Measurements from ENCODE around the gene SLC35F3. TPM values are rescaled to one million over a fixed set of nuclear protein-coding genes. Genes with fewer than 3 reads are reported as not detected.

Gene SLC35F3
- total RNA-seq, 6 experiments from 2014 or later = 0.26 to 0.58 (median 0.46) TPM

DNA sequence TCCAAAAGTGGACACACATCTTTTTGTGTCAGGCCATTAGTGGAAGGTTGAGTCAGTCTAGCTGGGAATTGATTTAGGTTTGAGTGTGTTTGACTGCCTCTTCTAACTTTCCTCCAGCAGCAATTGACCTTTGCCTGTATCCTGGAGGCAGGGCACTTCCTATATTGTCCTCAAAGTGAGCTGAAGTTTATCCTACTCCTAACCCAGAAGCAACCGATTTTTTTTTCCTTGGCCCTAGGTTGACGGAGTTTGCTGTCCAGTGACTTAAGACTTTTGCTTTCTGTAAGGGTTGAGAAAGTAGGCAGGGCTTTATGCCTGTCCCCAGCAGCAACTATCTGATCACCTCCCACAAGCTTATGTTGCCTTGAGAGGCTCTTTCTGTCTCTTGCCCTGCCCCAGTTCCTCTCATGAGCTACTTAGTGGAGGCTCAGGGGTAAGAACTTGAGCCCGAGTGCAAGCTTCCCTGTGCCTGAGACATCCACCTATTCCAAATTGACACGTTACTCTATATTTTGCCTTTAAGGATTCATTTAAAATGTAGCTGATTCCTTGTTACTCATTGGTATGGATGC is 30.9 kb downstream of the SLC35F3 start:
- H3K9me3 Mint-ChIP-seq = peaks cover 59% of the 10 kb centered on the region
- H3K4me3 Mint-ChIP-seq = no peak overlapping the region
- H3K27me3 Mint-ChIP-seq (ENCODE audit: insufficient read depth) = no peaks in the 10 kb centered on the region
- DNase-seq = no peak
- no peaks in the 10 kb centered on the region for H3K4me1 Mint-ChIP-seq (ENCODE audit: low read depth)
- H3K36me3 Mint-ChIP-seq (ENCODE audit: low read depth) = no peaks in the 10 kb centered on the region
- TF ChIP-seq, protein P1, sequence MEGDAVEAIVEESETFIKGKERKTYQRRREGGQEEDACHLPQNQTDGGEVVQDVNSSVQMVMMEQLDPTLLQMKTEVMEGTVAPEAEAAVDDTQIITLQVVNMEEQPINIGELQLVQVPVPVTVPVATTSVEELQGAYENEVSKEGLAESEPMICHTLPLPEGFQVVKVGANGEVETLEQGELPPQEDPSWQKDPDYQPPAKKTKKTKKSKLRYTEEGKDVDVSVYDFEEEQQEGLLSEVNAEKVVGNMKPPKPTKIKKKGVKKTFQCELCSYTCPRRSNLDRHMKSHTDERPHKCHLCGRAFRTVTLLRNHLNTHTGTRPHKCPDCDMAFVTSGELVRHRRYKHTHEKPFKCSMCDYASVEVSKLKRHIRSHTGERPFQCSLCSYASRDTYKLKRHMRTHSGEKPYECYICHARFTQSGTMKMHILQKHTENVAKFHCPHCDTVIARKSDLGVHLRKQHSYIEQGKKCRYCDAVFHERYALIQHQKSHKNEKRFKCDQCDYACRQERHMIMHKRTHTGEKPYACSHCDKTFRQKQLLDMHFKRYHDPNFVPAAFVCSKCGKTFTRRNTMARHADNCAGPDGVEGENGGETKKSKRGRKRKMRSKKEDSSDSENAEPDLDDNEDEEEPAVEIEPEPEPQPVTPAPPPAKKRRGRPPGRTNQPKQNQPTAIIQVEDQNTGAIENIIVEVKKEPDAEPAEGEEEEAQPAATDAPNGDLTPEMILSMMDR (IDR thresholded peaks at IDR 0.05) = no peak
- no peak overlapping the region for H3K27ac Mint-ChIP-seq

DNA sequence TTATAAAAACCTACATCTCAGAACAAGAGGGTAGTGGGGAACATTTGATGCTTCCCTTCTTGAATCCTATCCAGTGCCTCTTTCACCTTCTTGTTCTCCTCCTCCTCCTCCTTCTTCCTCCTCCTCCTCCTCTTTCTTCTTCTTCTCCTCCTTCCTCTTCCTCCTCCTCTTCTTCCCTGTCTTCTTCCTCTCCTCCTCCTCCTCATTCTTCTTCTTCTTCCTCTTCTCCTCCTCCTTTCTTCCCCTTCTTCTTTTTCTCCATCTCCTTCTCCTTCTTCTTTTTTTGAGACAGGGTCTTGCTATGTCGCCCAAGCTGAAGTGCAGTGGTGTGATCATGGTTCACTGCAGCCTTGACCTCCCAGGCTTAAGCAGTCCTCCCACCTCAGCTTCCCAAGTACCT is 31.9 kb downstream of the SLC35F3 start:
- TF ChIP-seq, protein P1 (IDR thresholded peaks at IDR 0.05) = no peak
- DNase-seq = no peak
- no peaks in the 10 kb centered on the region for H3K27me3 Mint-ChIP-seq (ENCODE audit: insufficient read depth)
- no peaks in the 10 kb centered on the region for H3K4me1 Mint-ChIP-seq (ENCODE audit: low read depth)
- H3K36me3 Mint-ChIP-seq (ENCODE audit: low read depth) = no peaks in the 10 kb centered on the region
- no peak overlapping the region for H3K4me3 Mint-ChIP-seq
- H3K9me3 Mint-ChIP-seq = peaks cover 63% of the 10 kb centered on the region
- H3K27ac Mint-ChIP-seq = no peak overlapping the region

DNA sequence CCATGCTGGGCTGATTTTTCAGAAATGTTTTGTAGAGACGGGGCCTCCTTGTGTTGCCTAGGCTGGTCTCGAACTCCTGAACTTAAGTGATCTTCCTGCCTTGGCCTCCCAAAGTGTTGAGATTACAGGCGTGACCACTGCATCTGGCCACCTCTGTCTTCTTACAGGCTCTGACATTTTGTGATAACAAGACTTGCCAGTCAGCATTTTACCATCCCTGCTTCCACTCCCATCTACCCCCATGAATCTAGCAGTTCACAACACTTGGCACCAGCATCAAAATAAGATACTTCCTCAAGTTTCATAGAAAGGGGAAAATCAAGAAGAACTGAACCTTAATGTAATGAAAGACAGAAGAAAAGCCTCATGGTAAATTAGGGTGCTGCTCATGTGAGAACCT is 32.4 kb downstream of the SLC35F3 start:
- no peak overlapping the region for H3K27ac Mint-ChIP-seq
- no peaks in the 10 kb centered on the region for H3K27me3 Mint-ChIP-seq (ENCODE audit: insufficient read depth)
- peaks cover 59% of the 10 kb centered on the region for H3K9me3 Mint-ChIP-seq
- H3K4me1 Mint-ChIP-seq (ENCODE audit: low read depth) = no peaks in the 10 kb centered on the region
- H3K36me3 Mint-ChIP-seq (ENCODE audit: low read depth) = no peaks in the 10 kb centered on the region
- TF ChIP-seq, protein P1 (IDR thresholded peaks at IDR 0.05) = no peak
- H3K4me3 Mint-ChIP-seq = no peak overlapping the region
- no peak for DNase-seq

DNA sequence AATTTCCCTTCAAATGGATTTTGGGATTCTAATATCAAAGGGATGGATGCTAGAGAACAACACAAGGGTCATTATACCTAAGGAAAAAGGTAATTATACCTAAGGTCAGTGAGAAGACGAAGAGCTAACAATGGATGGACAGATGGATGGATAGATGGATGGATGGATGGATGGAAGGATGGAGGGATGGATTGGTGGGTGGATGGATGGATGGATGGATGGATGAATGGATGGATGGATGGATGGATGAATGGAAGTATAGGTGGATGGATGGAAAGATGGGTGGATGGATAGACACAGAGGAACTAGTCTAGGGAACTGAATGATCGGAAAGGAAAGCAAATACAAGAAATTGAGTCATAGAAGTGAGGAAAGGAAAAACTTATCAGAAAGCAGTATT is 34.0 kb downstream of the SLC35F3 start:
- peaks cover 54% of the 10 kb centered on the region for H3K9me3 Mint-ChIP-seq
- H3K36me3 Mint-ChIP-seq (ENCODE audit: low read depth) = no peaks in the 10 kb centered on the region
- no peaks in the 10 kb centered on the region for H3K4me1 Mint-ChIP-seq (ENCODE audit: low read depth)
- TF ChIP-seq, protein P1 (IDR thresholded peaks at IDR 0.05) = no peak
- no peak for DNase-seq
- H3K4me3 Mint-ChIP-seq = no peak overlapping the region
- no peak overlapping the region for H3K27ac Mint-ChIP-seq
- no peaks in the 10 kb centered on the region for H3K27me3 Mint-ChIP-seq (ENCODE audit: insufficient read depth)

DNA sequence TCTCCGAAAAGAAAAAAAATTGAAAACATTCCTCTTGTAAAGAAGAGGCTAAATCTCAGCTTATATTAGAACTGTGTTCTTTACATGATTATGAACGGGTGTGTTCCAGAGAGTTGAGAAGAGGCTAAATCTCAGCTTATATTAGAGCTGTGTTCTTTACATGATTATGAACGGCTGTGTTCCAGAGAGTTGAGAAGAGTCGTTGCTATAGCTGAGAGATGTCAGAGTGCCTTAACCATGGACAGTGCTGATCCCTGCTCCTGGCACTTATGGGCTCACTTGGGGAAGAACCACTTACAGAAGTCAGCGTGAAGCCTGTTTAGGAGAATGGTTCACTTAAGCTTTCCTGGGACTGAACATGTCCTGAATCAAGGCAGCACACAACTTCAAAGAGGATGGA is 35.0 kb downstream of the SLC35F3 start:
- H3K27ac Mint-ChIP-seq = no peak overlapping the region
- TF ChIP-seq, protein P1 (IDR thresholded peaks at IDR 0.05) = no peak
- H3K9me3 Mint-ChIP-seq = peaks cover 49% of the 10 kb centered on the region
- H3K27me3 Mint-ChIP-seq (ENCODE audit: insufficient read depth) = no peaks in the 10 kb centered on the region
- H3K4me3 Mint-ChIP-seq = no peak overlapping the region
- H3K4me1 Mint-ChIP-seq (ENCODE audit: low read depth) = no peaks in the 10 kb centered on the region
- no peak for DNase-seq
- no peaks in the 10 kb centered on the region for H3K36me3 Mint-ChIP-seq (ENCODE audit: low read depth)

DNA sequence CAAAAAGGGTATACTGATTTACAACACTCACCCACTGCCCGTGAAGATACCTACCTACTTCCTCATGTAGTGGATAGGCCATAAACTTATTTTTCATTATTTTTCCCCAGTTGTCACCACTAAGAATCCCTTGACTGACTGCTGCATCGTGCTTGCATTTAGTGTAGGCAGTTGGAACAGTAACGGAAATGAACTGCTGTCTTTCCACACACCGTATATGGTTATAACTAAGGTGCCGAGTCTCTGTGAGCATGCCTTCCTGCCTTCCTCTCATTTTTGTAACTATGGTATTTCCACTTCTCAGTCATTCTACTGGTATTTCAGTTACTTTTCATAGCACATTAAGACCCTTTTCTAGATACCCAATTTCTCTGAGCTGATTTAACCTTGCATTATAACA is 36.4 kb downstream of the SLC35F3 start:
- no peak overlapping the region for H3K27ac Mint-ChIP-seq
- H3K4me3 Mint-ChIP-seq = no peak overlapping the region
- H3K36me3 Mint-ChIP-seq (ENCODE audit: low read depth) = no peaks in the 10 kb centered on the region
- H3K27me3 Mint-ChIP-seq (ENCODE audit: insufficient read depth) = no peaks in the 10 kb centered on the region
- H3K9me3 Mint-ChIP-seq = peaks cover 54% of the 10 kb centered on the region
- no peak for DNase-seq
- no peaks in the 10 kb centered on the region for H3K4me1 Mint-ChIP-seq (ENCODE audit: low read depth)
- TF ChIP-seq, protein P1 (IDR thresholded peaks at IDR 0.05) = no peak
